Measurements from ENCODE around the gene BRD9. TPM values are rescaled to one million over a fixed set of nuclear protein-coding genes. Genes with fewer than 3 reads are reported as not detected.

The BRD9 gene
- total and polyA plus RNA-seq, 2 of the 13 experiments (the other 11 are each of a cell fraction or from before 2014, with no cell fraction given): 5.2 to 22.9 TPM

GRCh38 chr5:870956-871355, 21.6 kb downstream of the BRD9 start:
- no TSS peak for BruUV-seq (replicated peaks)
- ChIA-PET CTCF (ENCODE audit: low intra/inter-chr PET ratio, low total read pairs) (no interaction called here), POLR2A (no interaction called here)
- in situ Hi-C loops (cut with HindIII; ENCODE audit: extremely low pct_ligation_motif_present, low pct_unique_long_range_greater_than_20kb) (no loop called here), intact Hi-C loops (cut with micrococcal nuclease; ENCODE audit: unreplicated experiment) (no loop called here)
- H3K4me2 ChIP-seq (ENCODE audit: low read depth, low read length): no peak overlapping the region
- H3K36me3 ChIP-seq (replicated peaks in 1 of 2; ENCODE audit: control insufficient read depth in 1 of 2, insufficient read depth in 2 of 2, low read length in 2 of 2): peaks cover 32 to 85% of the 10 kb centered on the region in 2 experiments
- DNase-seq (ENCODE audit: low spot score): no peak
- WGBS (ENCODE audit: low lambda C conversion rate): 100% methylated on average over 3 of the region's 5 CpGs
- H3K4me1 ChIP-seq (ENCODE audit: insufficient read depth, low read length): peaks cover 13% of the 10 kb centered on the region
- H3K79me2 ChIP-seq (ENCODE audit: insufficient read depth, low read length): no peaks in the 10 kb centered on the region
- H3K4me3 ChIP-seq (replicated peaks in 1 of 3; ENCODE audit: insufficient read depth in 1 of 3, low read depth in 2 of 3, low read length in 3 of 3): no peak overlapping the region
- TF ChIP-seq, protein P1, sequence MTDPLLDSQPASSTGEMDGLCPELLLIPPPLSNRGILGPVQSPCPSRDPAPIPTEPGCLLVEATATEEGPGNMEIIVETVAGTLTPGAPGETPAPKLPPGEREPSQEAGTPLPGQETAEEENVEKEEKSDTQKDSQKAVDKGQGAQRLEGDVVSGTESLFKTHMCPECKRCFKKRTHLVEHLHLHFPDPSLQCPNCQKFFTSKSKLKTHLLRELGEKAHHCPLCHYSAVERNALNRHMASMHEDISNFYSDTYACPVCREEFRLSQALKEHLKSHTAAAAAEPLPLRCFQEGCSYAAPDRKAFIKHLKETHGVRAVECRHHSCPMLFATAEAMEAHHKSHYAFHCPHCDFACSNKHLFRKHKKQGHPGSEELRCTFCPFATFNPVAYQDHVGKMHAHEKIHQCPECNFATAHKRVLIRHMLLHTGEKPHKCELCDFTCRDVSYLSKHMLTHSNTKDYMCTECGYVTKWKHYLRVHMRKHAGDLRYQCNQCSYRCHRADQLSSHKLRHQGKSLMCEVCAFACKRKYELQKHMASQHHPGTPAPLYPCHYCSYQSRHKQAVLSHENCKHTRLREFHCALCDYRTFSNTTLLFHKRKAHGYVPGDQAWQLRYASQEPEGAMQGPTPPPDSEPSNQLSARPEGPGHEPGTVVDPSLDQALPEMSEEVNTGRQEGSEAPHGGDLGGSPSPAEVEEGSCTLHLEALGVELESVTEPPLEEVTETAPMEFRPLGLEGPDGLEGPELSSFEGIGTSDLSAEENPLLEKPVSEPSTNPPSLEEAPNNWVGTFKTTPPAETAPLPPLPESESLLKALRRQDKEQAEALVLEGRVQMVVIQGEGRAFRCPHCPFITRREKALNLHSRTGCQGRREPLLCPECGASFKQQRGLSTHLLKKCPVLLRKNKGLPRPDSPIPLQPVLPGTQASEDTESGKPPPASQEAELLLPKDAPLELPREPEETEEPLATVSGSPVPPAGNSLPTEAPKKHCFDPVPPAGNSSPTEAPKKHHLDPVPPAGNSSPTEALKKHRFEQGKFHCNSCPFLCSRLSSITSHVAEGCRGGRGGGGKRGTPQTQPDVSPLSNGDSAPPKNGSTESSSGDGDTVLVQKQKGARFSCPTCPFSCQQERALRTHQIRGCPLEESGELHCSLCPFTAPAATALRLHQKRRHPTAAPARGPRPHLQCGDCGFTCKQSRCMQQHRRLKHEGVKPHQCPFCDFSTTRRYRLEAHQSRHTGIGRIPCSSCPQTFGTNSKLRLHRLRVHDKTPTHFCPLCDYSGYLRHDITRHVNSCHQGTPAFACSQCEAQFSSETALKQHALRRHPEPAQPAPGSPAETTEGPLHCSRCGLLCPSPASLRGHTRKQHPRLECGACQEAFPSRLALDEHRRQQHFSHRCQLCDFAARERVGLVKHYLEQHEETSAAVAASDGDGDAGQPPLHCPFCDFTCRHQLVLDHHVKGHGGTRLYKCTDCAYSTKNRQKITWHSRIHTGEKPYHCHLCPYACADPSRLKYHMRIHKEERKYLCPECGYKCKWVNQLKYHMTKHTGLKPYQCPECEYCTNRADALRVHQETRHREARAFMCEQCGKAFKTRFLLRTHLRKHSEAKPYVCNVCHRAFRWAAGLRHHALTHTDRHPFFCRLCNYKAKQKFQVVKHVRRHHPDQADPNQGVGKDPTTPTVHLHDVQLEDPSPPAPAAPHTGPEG (CRISPR knock-in tag; IDR thresholded peaks at IDR 0.05): no peak
- TF ChIP-seq ZFP82 (CRISPR knock-in tag; IDR thresholded peaks at IDR 0.05; ENCODE audit: borderline replicate concordance): no peak
- no peak for TF ChIP-seq NFE2L1 (CRISPR knock-in tag; IDR thresholded peaks at IDR 0.05; ENCODE audit: borderline replicate concordance)
- TF ChIP-seq THRA (CRISPR knock-in tag; IDR thresholded peaks at IDR 0.05; ENCODE audit: borderline replicate concordance): no peak
- no peak for TF ChIP-seq ZBTB8A (CRISPR knock-in tag; IDR thresholded peaks at IDR 0.05; ENCODE audit: borderline replicate concordance, low read depth)
- TF ChIP-seq, protein P2, sequence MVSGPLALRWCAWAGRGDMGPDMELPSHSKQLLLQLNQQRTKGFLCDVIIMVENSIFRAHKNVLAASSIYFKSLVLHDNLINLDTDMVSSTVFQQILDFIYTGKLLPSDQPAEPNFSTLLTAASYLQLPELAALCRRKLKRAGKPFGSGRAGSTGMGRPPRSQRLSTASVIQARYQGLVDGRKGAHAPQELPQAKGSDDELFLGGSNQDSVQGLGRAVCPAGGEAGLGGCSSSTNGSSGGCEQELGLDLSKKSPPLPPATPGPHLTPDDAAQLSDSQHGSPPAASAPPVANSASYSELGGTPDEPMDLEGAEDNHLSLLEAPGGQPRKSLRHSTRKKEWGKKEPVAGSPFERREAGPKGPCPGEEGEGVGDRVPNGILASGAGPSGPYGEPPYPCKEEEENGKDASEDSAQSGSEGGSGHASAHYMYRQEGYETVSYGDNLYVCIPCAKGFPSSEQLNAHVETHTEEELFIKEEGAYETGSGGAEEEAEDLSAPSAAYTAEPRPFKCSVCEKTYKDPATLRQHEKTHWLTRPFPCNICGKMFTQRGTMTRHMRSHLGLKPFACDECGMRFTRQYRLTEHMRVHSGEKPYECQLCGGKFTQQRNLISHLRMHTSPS (CRISPR knock-in tag; IDR thresholded peaks at IDR 0.05; ENCODE audit: low read depth): no peak
- no peak for TF ChIP-seq ISX (CRISPR knock-in tag; conservative IDR thresholded peaks at IDR 0.05)
- TF ChIP-seq THAP7 (CRISPR knock-in tag; IDR thresholded peaks at IDR 0.05): no peak
- TF ChIP-seq EEA1 (CRISPR knock-in tag; IDR thresholded peaks at IDR 0.05; ENCODE audit: borderline replicate concordance): no peak
- TF ChIP-seq ZKSCAN5 (CRISPR knock-in tag; IDR thresholded peaks at IDR 0.05): no peak
- no peak for TF ChIP-seq DNMT1 (CRISPR knock-in tag; IDR thresholded peaks at IDR 0.05)
- FAIRE-seq: no peak
- no peaks in the 10 kb centered on the region for H3K9me3 ChIP-seq (ENCODE audit: low read length)
- H2AFZ ChIP-seq (ENCODE audit: low read length): no peak overlapping the region
- ATAC-seq: no peak
- no peak overlapping the region for H3K27ac ChIP-seq (ENCODE audit: extremely low read length, insufficient read depth, low read length)
- H3K9ac ChIP-seq (ENCODE audit: insufficient read depth, low read depth, low read length): no peak overlapping the region
- H3K27me3 ChIP-seq (ENCODE audit: control insufficient read depth in 1 of 2, insufficient read depth in 2 of 2, low read length in 2 of 2): no peaks in the 10 kb centered on the region
- H4K20me1 ChIP-seq (ENCODE audit: insufficient read depth, low read length): no peaks in the 10 kb centered on the region

Data from HepG2 (cell line).